Adrenal gland (tissue), 12 donors: Measurements from ENCODE around the gene PACS1. TPM values are rescaled to one million over a fixed set of nuclear protein-coding genes. Genes with fewer than 3 reads are reported as not detected.
A peak's percentile ranks its signal among the peaks of the same experiment; 100 is the strongest.
"Not testable (repeated sequence)": the region's sequence is repeated elsewhere in the genome, so short reads cannot be mapped to it uniquely, and the experiment has no call there.

Experiments used
- DNase-seq, 7 donors: peaks; one replicate each; pipeline ENCODE4 v3.0.0-alpha.2; 2019 to 2020
- H3K27ac ChIP-seq, 5 donors: fragments of 200-600 bp; sonication (generic) in 4 of 5; 1 replicate in 3 of 5; 2 replicates in 2 of 5; pipeline versions ENCODE4 v1.5.1 to v1.8.0; 2016 to 2020; ENCODE audit warnings: mild to moderate bottlenecking in 1 of 5
- H3K27me3 ChIP-seq: fragments of 200-600 bp; 2 replicates; pipeline ENCODE4 v1.8.0; 2021
- H3K36me3 ChIP-seq, 2 donors: fragments of 200-600 bp; replicated peaks in 1 of 2; 1 replicate in 1 of 2; 2 replicates in 1 of 2; pipeline versions ENCODE4 v1.5.1 to v1.8.0; 2018 to 2022
- H3K4me1 ChIP-seq, 2 donors: fragments of 200-600 bp; replicated peaks in 1 of 2; 1 replicate in 1 of 2; 2 replicates in 1 of 2; pipeline versions ENCODE4 v1.5.1 to v1.8.0; 2018 to 2021
- H3K4me3 ChIP-seq, 4 donors: fragments of 200-600 bp; sonication (generic) in 3 of 4; one replicate each; pipeline ENCODE4 v1.5.1; 2016 to 2018
- H3K9me3 ChIP-seq, 3 donors: fragments of 200-600 bp; sonication (generic) in 1 of 3; replicated peaks in 1 of 3; 1 replicate in 2 of 3; 2 replicates in 1 of 3; pipeline versions ENCODE4 v1.5.1 to v1.8.0; 2016 to 2021
- CTCF ChIP-seq, 6 experiments: fragments of 450-650 bp in 4 of 6; fragments of 200-600 bp in 2 of 6; sonication (generic) in 1 of 6; IDR thresholded peaks; 1 replicate in 5 of 6; 2 replicates in 1 of 6; pipeline versions ENCODE4 v1.5.1 to v1.8.0; 2016 to 2021; ENCODE audit warnings: antibody characterized with exemption in 6 of 6, mild to moderate bottlenecking in 2 of 6, moderate library complexity in 1 of 6
- POLR2A ChIP-seq, 2 donors: fragments of 450-650 bp; IDR thresholded peaks; one replicate each; pipeline ENCODE4 v1.6.1; 2017; ENCODE audit warnings: antibody characterized with exemption in 2 of 2, mild to moderate bottlenecking in 2 of 2, moderate library complexity in 1 of 2
- WGBS, 4 donors: extraction: QIAGEN DNeasy Blood & Tissue Kit in 2 of 4; methylation state at CpG; one replicate each; pipeline versions ENCODE4 v1.1.5 to v1.1.7; 2013 to 2017; 5-methylcytosine and 5-hydroxymethylcytosine counted together
- intact Hi-C, 2 donors: fragments of 100-400 bp; cut with DNase I; formaldehyde crosslinking; loops; one replicate each; pipeline versions ENCODE4 v1.14.1 to v1.15.0; 2022 to 2023
- polyA plus RNA-seq, 3 donors: library from polyadenylated mRNA; stranded (reverse); fragments of 200-250 nt in 2 of 3; fragments of 350-450 nt in 1 of 3; fragmentation: Illumina TruSeq in 1 of 3; extraction: RNeasy Lipid Tissue Mini Kit (QIAGEN cat#74804) in 1 of 3; gene quantifications; one replicate each; pipeline ENCODE4 v1.2.3, GENCODE V29; 2013 to 2014
- total RNA-seq, 9 donors: library from RNA; depleted of rRNA in 4 of 9; stranded (reverse); fragments of >200 nt in 4 of 9; fragments of 120-200 nt in 1 of 9; fragmentation: NEBNext Ultra II Directional in 1 of 9; extraction: Animal tissue kit (Norgen Biotek cat#: 25700) in 1 of 9; gene quantifications; one replicate each; pipeline versions ENCODE4 v1.1.0 to v1.2.4, GENCODE V29; 2013 to 2023
- donor health status: healthy with polysubstance abuse.
- donor health status: Bipolar disorder and iron deficiency.
- donor health status: DM: yes; HTN: yes; CAD: no.
- donor health status: DM: no; HTN: no; CAD: no.
- donor health status: DM: no; HTN: no; CAD: no.
- donor health status: DM: yes; HTN: yes; CAD: no.

PACS1 gene
- total and polyA plus RNA-seq, 12 donors = 21.1 to 60.5 (median 38.2) TPM

- no peak for TF ChIP-seq CTCF (IDR thresholded peaks at IDR 0.05)
- TF ChIP-seq POLR2A (IDR thresholded peaks at IDR 0.05) = no peak
- H3K27me3 ChIP-seq = no peaks in the 10 kb centered on the region
- peaks cover 0 to 55% of the 10 kb centered on the region in 2 donors for H3K36me3 ChIP-seq
- WGBS, 4 donors = 43 to 100% (median 72%) methylated on average over 1 of the region's 1 CpG
- intact Hi-C loops = no loop called here
- no peak for DNase-seq
- no peak overlapping the region for H3K27ac ChIP-seq
- no peaks in the 10 kb centered on the region for H3K9me3 ChIP-seq
- H3K4me3 ChIP-seq = no peak overlapping the region
- peaks cover 11 to 19% of the 10 kb centered on the region in 2 donors for H3K4me1 ChIP-seq
Observed at GRCh38 chr11:66274219-66274618, 204.1 kb downstream of the PACS1 start.

GRCh38 chr11:66275396-66275795, 205.3 kb downstream of the PACS1 start:
- DNase-seq = no peak
- intact Hi-C loops = no loop called here
- Histone ChIP-seq H3K36me3 (peaks cover 0 to 55% of the 10 kb centered on the region in 2 donors), H3K27ac (no peak overlapping the region), H3K4me1 (peaks cover 6 to 7% of the 10 kb centered on the region in 2 donors), H3K27me3 (no peaks in the 10 kb centered on the region), H3K4me3 (no peak overlapping the region), H3K9me3 (no peaks in the 10 kb centered on the region)
- TF ChIP-seq POLR2A (IDR thresholded peaks at IDR 0.05) = no peak
- no peak for TF ChIP-seq CTCF (IDR thresholded peaks at IDR 0.05)
- WGBS, 4 donors = 90 to 97% (median 93%) methylated on average over 5 to 8 of the region's 8 CpGs

- H3K27me3 ChIP-seq = no peaks in the 10 kb centered on the region
- no peak overlapping the region for H3K4me3 ChIP-seq
- no peak overlapping the region for H3K27ac ChIP-seq
- peaks cover 0 to 49% of the 10 kb centered on the region in 2 donors for H3K36me3 ChIP-seq
- intact Hi-C loops = no loop called here
- no peak for DNase-seq
- WGBS, 4 donors = 86 to 96% (median 89%) methylated on average over 5 to 14 of the region's 14 CpGs
- peaks cover 6% of the 10 kb centered on the region in 2 donors for H3K4me1 ChIP-seq
- H3K9me3 ChIP-seq = no peaks in the 10 kb centered on the region
- TF ChIP-seq POLR2A (IDR thresholded peaks at IDR 0.05) = no peak
- TF ChIP-seq CTCF (IDR thresholded peaks at IDR 0.05) = no peak
Observed at GRCh38 chr11:66275984-66276612, 206.0 kb downstream of the PACS1 start.

GRCh38 chr11:66276619-66277018, 206.5 kb downstream of the PACS1 start:
- intact Hi-C loops, H3K4me1 ChIP-seq, H3K27me3 ChIP-seq, DNase-seq, H3K9me3 ChIP-seq, H3K4me3 ChIP-seq, H3K27ac ChIP-seq: not testable (repeated sequence)
- WGBS, 4 donors = 83 to 88% (median 86%) methylated on average over 4 to 13 of the region's 13 CpGs
- H3K36me3 ChIP-seq = peaks cover 0 to 48% of the 10 kb centered on the region in 2 donors

GRCh38 chr11:66277064-66277463, 207.0 kb downstream of the PACS1 start:
- peak overlapping the region in 1 of 5 donors; percentile 30 for H3K27ac ChIP-seq
- H3K4me3 ChIP-seq, intact Hi-C loops, H3K9me3 ChIP-seq, H3K4me1 ChIP-seq, DNase-seq, H3K27me3 ChIP-seq: not testable (repeated sequence)
- WGBS, 4 donors = 57 to 77% (median 69%) methylated on average over 4 of the region's 4 CpGs
- peaks cover 0 to 43% of the 10 kb centered on the region in 2 donors for H3K36me3 ChIP-seq
